SK-N-SH treated with all-trans-retinoic acid at 6 μM for 48 hours (cell line): ENCODE results near the gene LTBP2.

ENCODE experiments used
- OSR1 ChIP-seq: fragments of 250-450 bp; sonication (Bioruptor Pico); IDR thresholded peaks from 2 replicates; pipeline ENCODE4 v1.8.0; 2022; ENCODE audit warnings: moderate library complexity, mild to moderate bottlenecking, inconsistent platforms
- TF ChIP-seq, protein P1 (sequence below): fragments of 250-450 bp; sonication (Bioruptor Pico); IDR thresholded peaks from 2 replicates; pipeline ENCODE4 v1.8.0; 2021; ENCODE audit warnings: low read depth, mild to moderate bottlenecking, moderate library complexity, borderline replicate concordance
- TF ChIP-seq, protein P2 (sequence below): fragments of 250-450 bp; sonication (Bioruptor Pico); IDR thresholded peaks from 2 replicates; pipeline ENCODE4 v1.8.0; 2020; ENCODE audit warnings: mild to moderate bottlenecking, moderate library complexity, borderline replicate concordance
- TF ChIP-seq, protein P3 (sequence below): fragments of 250-450 bp; sonication (Bioruptor Pico); IDR thresholded peaks from 2 replicates; pipeline ENCODE4 v1.5.1; 2020; ENCODE audit warnings: low read depth, mild to moderate bottlenecking, moderate library complexity

DNA sequence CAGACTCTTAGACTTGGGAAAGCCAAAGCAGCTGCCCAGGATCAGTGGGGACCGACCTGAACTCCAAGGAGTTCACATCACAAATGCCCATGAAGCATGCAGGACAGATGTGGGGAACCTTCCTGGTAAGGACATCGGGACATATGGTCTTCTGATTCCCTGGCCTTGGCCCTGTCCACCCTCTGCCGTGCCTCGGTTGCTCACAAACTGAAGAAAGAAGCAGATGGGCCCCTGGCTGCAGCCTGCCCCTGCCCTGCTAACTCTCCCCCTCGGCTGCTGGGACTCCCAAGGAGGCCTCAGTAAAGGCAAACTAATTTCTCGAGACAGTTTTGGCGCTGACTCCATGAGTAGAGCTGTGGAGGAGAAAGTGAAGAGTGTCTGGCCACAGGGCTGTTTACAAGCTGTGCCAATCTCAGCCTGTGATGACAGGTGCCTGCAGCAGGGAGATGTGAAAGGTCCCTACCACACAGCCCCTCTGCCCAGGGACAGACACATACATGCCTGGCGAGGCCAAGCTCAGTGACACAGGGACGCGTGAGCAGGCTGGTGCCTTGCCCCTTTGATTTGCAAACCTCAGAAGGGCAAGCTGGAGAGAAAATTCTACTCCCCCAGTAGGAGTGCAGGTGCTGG is 69.9 kb downstream of the LTBP2 start:
- TF ChIP-seq, protein P1, sequence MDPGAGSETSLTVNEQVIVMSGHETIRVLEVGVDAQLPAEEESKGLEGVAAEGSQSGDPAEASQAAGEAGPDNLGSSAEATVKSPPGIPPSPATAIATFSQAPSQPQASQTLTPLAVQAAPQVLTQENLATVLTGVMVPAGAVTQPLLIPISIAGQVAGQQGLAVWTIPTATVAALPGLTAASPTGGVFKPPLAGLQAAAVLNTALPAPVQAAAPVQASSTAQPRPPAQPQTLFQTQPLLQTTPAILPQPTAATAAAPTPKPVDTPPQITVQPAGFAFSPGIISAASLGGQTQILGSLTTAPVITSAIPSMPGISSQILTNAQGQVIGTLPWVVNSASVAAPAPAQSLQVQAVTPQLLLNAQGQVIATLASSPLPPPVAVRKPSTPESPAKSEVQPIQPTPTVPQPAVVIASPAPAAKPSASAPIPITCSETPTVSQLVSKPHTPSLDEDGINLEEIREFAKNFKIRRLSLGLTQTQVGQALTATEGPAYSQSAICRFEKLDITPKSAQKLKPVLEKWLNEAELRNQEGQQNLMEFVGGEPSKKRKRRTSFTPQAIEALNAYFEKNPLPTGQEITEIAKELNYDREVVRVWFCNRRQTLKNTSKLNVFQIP (CRISPR knock-in tag), result no peak
- no peak for TF ChIP-seq OSR1 (CRISPR knock-in tag)
- TF ChIP-seq, protein P2, sequence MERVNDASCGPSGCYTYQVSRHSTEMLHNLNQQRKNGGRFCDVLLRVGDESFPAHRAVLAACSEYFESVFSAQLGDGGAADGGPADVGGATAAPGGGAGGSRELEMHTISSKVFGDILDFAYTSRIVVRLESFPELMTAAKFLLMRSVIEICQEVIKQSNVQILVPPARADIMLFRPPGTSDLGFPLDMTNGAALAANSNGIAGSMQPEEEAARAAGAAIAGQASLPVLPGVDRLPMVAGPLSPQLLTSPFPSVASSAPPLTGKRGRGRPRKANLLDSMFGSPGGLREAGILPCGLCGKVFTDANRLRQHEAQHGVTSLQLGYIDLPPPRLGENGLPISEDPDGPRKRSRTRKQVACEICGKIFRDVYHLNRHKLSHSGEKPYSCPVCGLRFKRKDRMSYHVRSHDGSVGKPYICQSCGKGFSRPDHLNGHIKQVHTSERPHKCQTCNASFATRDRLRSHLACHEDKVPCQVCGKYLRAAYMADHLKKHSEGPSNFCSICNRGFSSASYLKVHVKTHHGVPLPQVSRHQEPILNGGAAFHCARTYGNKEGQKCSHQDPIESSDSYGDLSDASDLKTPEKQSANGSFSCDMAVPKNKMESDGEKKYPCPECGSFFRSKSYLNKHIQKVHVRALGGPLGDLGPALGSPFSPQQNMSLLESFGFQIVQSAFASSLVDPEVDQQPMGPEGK (CRISPR knock-in tag), result no peak
- TF ChIP-seq, protein P3, sequence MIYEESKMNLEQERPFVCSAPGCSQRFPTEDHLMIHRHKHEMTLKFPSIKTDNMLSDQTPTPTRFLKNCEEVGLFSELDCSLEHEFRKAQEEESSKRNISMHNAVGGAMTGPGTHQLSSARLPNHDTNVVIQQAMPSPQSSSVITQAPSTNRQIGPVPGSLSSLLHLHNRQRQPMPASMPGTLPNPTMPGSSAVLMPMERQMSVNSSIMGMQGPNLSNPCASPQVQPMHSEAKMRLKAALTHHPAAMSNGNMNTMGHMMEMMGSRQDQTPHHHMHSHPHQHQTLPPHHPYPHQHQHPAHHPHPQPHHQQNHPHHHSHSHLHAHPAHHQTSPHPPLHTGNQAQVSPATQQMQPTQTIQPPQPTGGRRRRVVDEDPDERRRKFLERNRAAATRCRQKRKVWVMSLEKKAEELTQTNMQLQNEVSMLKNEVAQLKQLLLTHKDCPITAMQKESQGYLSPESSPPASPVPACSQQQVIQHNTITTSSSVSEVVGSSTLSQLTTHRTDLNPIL (CRISPR knock-in tag), result no peak
